IPS-18a (cell line): ENCODE data around the gene NPC1L1.
A peak's percentile ranks its signal among the peaks of the same experiment; 100 is the strongest.

Experiments
- H3K27ac ChIP-seq: one replicate; pipeline ENCODE4 v1.5.1; 2013; ENCODE audit warnings: low read length
- H3K27me3 ChIP-seq: one replicate; pipeline ENCODE4 v1.6.1; 2013; ENCODE audit warnings: mild to moderate bottlenecking, low read length; ENCODE audit not compliant: control insufficient read depth, insufficient read depth
- H3K36me3 ChIP-seq: one replicate; pipeline ENCODE4 v1.6.1; 2013; ENCODE audit warnings: low read depth, low read length; ENCODE audit not compliant: control insufficient read depth
- H3K4me1 ChIP-seq: one replicate; pipeline ENCODE4 v1.6.1; 2013; ENCODE audit warnings: low read depth, low read length; ENCODE audit not compliant: control insufficient read depth
- H3K4me3 ChIP-seq: one replicate; pipeline ENCODE4 v1.5.1; 2013; ENCODE audit warnings: low read length
- H3K9ac ChIP-seq: one replicate; pipeline ENCODE4 v1.6.1; 2013; ENCODE audit warnings: mild to moderate bottlenecking, low read length, moderate library complexity
- H3K9me3 ChIP-seq: one replicate; pipeline ENCODE4 v1.6.1; 2013; ENCODE audit warnings: low read depth, low read length; ENCODE audit not compliant: control insufficient read depth

Gene NPC1L1

GRCh38 chr7:44574287-44574872, 33.2 kb upstream of the NPC1L1 start:
- peaks cover 49% of the 10 kb centered on the region for H3K36me3 ChIP-seq
- peak overlapping the region; percentile 42 for H3K27ac ChIP-seq
- H3K9ac ChIP-seq, result peak overlapping the region; percentile 85

GRCh38 chr7:44573464-44574286, 32.5 kb upstream of the NPC1L1 start, which contains the start of gene DDX56:
TSS of gene DDX56 (minus strand) at chr7:44573908. CDS start at chr7:44573895, 13 bp downstream.
- H3K36me3 ChIP-seq, result peaks cover 50% of the 10 kb centered on the region
- peak within 1 kb of the TSS; percentile 85 for H3K9ac ChIP-seq
- peak within 1 kb of the TSS; percentile 74 for H3K27ac ChIP-seq
- no peaks in the 10 kb centered on the region for H3K9me3 ChIP-seq
- no peaks in the 10 kb centered on the region for H3K27me3 ChIP-seq
- H3K4me1 ChIP-seq, result peaks cover 7% of the 10 kb centered on the region
- H3K4me3 ChIP-seq, result peak within 1 kb of the TSS; percentile 85

More at GRCh38 chr7:44574287-44574872, 33.2 kb upstream of the NPC1L1 start:
- Histone ChIP-seq H3K27me3 (no peaks in the 10 kb centered on the region), H3K9me3 (no peaks in the 10 kb centered on the region), H3K4me1 (peaks cover 7% of the 10 kb centered on the region), H3K4me3 (peak overlapping the region; percentile 85)

- Histone ChIP-seq H3K27me3 (no peaks in the 10 kb centered on the region), H3K27ac (peak overlapping the region; percentile 74), H3K9me3 (no peaks in the 10 kb centered on the region), H3K4me3 (peak overlapping the region; percentile 85), H3K4me1 (peaks cover 7% of the 10 kb centered on the region), H3K9ac (peak overlapping the region; percentile 85), H3K36me3 (peaks cover 53% of the 10 kb centered on the region)
Observed at GRCh38 chr7:44572771-44573170, 31.6 kb upstream of the NPC1L1 start.

- Histone ChIP-seq H3K36me3 (peaks cover 75% of the 10 kb centered on the region), H3K9ac (no peak overlapping the region)
Observed at GRCh38 chr7:44569959-44570358, 28.8 kb upstream of the NPC1L1 start.

GRCh38 chr7:44568771-44569560, 27.8 kb upstream of the NPC1L1 start:
- H3K36me3 ChIP-seq, result peaks cover 85% of the 10 kb centered on the region
- H3K9me3 ChIP-seq, result no peaks in the 10 kb centered on the region
- no peak overlapping the region for H3K4me3 ChIP-seq
- no peaks in the 10 kb centered on the region for H3K4me1 ChIP-seq
- H3K9ac ChIP-seq, result no peak overlapping the region
- H3K27me3 ChIP-seq, result no peaks in the 10 kb centered on the region
- no peak overlapping the region for H3K27ac ChIP-seq

More at GRCh38 chr7:44569959-44570358, 28.8 kb upstream of the NPC1L1 start:
- H3K27me3 ChIP-seq, result no peaks in the 10 kb centered on the region
- H3K27ac ChIP-seq, result no peak overlapping the region
- H3K9me3 ChIP-seq, result no peaks in the 10 kb centered on the region
- H3K4me3 ChIP-seq, result no peak overlapping the region
- H3K4me1 ChIP-seq, result peaks cover 7% of the 10 kb centered on the region

- peaks cover 85% of the 10 kb centered on the region for H3K36me3 ChIP-seq
Observed at GRCh38 chr7:44567884-44568283, 26.8 kb upstream of the NPC1L1 start.

GRCh38 chr7:44566680-44567079, 25.6 kb upstream of the NPC1L1 start:
- Histone ChIP-seq H3K27me3 (no peaks in the 10 kb centered on the region), H3K4me1 (no peaks in the 10 kb centered on the region), H3K27ac (no peak overlapping the region), H3K4me3 (no peak overlapping the region), H3K9ac (no peak overlapping the region), H3K36me3 (peaks cover 73% of the 10 kb centered on the region), H3K9me3 (no peaks in the 10 kb centered on the region)

More at GRCh38 chr7:44567884-44568283, 26.8 kb upstream of the NPC1L1 start:
- H3K4me1 ChIP-seq, result no peaks in the 10 kb centered on the region
- no peak overlapping the region for H3K4me3 ChIP-seq
- no peak overlapping the region for H3K9ac ChIP-seq
- H3K27ac ChIP-seq, result no peak overlapping the region
- H3K27me3 ChIP-seq, result no peaks in the 10 kb centered on the region
- H3K9me3 ChIP-seq, result no peaks in the 10 kb centered on the region

GRCh38 chr7:44565795-44566559, 24.8 kb upstream of the NPC1L1 start:
- H3K4me3 ChIP-seq, result no peak overlapping the region
- peaks cover 66% of the 10 kb centered on the region for H3K36me3 ChIP-seq
- no peaks in the 10 kb centered on the region for H3K27me3 ChIP-seq
- no peaks in the 10 kb centered on the region for H3K9me3 ChIP-seq
- no peaks in the 10 kb centered on the region for H3K4me1 ChIP-seq
- H3K9ac ChIP-seq, result no peak overlapping the region
- no peak overlapping the region for H3K27ac ChIP-seq

GRCh38 chr7:44565097-44565794, 24.1 kb upstream of the NPC1L1 start:
- H3K27ac ChIP-seq, result no peak overlapping the region
- H3K36me3 ChIP-seq, result peaks cover 59% of the 10 kb centered on the region

GRCh38 chr7:44564606-44565005, 23.5 kb upstream of the NPC1L1 start:
- H3K4me1 ChIP-seq, result no peaks in the 10 kb centered on the region
- H3K27me3 ChIP-seq, result no peaks in the 10 kb centered on the region
- H3K9me3 ChIP-seq, result no peaks in the 10 kb centered on the region
- peaks cover 52% of the 10 kb centered on the region for H3K36me3 ChIP-seq
- no peak overlapping the region for H3K27ac ChIP-seq
- H3K4me3 ChIP-seq, result no peak overlapping the region
- no peak overlapping the region for H3K9ac ChIP-seq

More at GRCh38 chr7:44565097-44565794, 24.1 kb upstream of the NPC1L1 start:
- H3K4me1 ChIP-seq, result no peaks in the 10 kb centered on the region
- H3K4me3 ChIP-seq, result no peak overlapping the region
- no peaks in the 10 kb centered on the region for H3K9me3 ChIP-seq
- H3K9ac ChIP-seq, result no peak overlapping the region
- H3K27me3 ChIP-seq, result no peaks in the 10 kb centered on the region
